ENCODE data around the gene MUC12.
"Not testable (repeated sequence)": the region's sequence is repeated elsewhere in the genome, so short reads cannot be mapped to it uniquely, and the experiment has no call there.

MUC12 gene, protein sequence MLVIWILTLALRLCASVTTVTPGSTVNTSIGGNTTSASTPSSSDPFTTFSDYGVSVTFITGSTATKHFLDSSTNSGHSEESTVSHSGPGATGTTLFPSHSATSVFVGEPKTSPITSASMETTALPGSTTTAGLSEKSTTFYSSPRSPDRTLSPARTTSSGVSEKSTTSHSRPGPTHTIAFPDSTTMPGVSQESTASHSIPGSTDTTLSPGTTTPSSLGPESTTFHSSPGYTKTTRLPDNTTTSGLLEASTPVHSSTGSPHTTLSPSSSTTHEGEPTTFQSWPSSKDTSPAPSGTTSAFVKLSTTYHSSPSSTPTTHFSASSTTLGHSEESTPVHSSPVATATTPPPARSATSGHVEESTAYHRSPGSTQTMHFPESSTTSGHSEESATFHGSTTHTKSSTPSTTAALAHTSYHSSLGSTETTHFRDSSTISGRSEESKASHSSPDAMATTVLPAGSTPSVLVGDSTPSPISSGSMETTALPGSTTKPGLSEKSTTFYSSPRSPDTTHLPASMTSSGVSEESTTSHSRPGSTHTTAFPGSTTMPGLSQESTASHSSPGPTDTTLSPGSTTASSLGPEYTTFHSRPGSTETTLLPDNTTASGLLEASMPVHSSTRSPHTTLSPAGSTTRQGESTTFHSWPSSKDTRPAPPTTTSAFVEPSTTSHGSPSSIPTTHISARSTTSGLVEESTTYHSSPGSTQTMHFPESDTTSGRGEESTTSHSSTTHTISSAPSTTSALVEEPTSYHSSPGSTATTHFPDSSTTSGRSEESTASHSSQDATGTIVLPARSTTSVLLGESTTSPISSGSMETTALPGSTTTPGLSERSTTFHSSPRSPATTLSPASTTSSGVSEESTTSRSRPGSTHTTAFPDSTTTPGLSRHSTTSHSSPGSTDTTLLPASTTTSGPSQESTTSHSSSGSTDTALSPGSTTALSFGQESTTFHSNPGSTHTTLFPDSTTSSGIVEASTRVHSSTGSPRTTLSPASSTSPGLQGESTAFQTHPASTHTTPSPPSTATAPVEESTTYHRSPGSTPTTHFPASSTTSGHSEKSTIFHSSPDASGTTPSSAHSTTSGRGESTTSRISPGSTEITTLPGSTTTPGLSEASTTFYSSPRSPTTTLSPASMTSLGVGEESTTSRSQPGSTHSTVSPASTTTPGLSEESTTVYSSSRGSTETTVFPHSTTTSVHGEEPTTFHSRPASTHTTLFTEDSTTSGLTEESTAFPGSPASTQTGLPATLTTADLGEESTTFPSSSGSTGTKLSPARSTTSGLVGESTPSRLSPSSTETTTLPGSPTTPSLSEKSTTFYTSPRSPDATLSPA (N-terminal part only)

GRCh38 chr7:100969066-100969615 lies at the start of gene MUC12:
Gene MUC12 (plus strand): TSS chr7:100969565. CDS start chr7:100969623, 58 bp downstream.
- no peak for DNase-seq

GRCh38 chr7:100919779-100920437 lies 49.5 kb upstream of the MUC12 start:
- DNase-seq: not testable (repeated sequence)

- DNase-seq: no peak
These were observed 48.3 kb upstream of the MUC12 start for GRCh38 chr7:100921039-100921438.

DNA sequence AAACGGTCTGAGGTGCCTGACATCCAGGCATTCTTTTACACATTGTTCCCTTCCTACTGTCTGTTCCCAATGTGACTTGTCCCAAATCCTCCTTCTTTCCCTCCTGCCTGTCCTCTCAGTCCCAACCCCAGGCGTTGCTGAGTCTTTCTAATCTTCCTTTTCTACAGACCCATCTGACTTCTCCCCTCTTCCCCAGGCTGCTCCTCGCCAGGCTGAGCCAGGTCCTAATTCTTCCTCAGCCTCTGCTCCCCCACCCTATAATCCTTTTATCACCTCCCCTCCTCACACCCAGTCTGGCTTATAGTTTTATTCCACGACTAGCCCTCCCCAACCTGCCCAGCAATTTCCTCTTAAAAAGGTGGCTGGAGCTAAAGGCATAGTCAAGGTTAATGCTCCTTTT lies 45.7 kb upstream of the MUC12 start:
- DNase-seq: not testable (repeated sequence)

- DNase-seq: no peak
These were observed 39.6 kb upstream of the MUC12 start for GRCh38 chr7:100929808-100930174.

DNA sequence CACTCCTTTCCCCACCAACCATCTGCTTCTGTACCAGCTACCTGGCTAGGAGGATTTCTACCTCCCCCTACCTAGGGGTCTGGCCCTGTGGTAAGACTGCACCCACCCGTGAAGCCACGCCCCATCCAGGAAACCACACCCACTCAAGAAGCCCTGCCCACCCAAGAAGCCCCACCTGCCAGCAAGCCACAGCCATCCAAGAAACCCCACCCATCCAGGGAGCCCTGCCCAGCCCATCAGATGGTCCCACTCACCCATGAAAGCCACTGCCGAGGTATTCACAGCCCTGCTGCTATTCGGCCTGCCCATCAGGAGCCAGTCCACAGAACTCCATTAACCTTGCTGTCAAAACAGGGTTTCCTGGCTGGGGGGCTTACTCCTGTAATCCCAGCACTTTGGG lies 35.6 kb upstream of the MUC12 start:
- DNase-seq: no peak

- DNase-seq: not testable (repeated sequence)
These were observed 34.0 kb upstream of the MUC12 start for GRCh38 chr7:100935381-100935780.

- not testable (repeated sequence) for DNase-seq
These were observed 33.2 kb upstream of the MUC12 start for GRCh38 chr7:100936167-100936566.

- no peak for DNase-seq
These were observed 27.2 kb upstream of the MUC12 start for GRCh38 chr7:100942045-100942774.

DNA sequence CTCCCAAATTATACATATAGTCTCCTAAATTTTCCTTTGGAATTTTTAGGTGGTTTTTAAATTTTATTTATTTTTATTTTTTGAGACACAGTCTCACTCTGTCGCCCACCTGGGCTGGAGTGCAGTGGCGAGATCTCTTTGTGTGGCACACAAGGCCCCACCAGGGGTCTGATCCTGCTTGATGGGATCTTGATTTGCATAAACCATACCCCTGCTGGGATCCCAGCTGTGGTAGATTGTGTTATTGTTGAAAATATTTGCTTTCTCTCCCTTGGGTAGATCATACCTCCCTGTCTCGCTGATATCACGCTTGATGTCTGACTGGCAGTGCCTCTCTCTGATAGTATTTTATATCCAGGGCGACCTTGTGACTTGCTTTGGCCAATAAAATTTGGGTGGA lies 25.7 kb upstream of the MUC12 start:
- peak in 1 of 2 experiments; percentile 23 for DNase-seq

GRCh38 chr7:100944138-100944537 lies 25.2 kb upstream of the MUC12 start:
- no peak for DNase-seq

- no peak for DNase-seq
These were observed 23.3 kb upstream of the MUC12 start for GRCh38 chr7:100946111-100946510.

DNA sequence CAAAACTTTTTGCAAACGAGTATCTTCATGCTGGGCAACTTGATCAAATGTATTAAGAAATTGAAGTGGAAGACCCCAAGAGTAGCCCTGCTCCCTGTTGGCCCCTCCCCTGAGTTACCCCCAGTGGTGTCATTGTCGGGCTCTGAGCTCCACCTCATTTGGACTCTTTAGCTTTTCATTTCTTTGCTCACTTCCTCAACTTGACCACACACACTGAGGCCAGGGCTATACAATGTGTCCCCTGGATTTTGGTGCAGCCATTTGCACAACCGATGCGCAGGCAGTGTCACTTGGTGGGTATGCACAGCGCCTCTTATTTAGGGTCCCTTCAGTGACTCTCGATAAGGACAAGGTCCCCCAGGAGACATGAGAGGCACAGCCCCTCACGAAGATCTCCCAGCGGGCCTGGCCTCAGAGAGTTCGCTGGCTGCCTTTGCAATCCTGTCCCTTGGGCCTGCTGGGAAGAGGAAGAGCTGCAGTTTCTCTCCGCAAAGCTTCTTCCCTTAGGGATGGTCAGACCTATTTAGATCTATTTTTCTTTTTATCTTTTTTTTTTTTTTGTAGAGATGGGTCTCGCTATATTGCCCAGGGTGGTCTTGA lies 22.5 kb upstream of the MUC12 start:
- DNase-seq: no peak

- no peak for DNase-seq
These were observed 21.6 kb upstream of the MUC12 start for GRCh38 chr7:100947792-100948191.

DNA sequence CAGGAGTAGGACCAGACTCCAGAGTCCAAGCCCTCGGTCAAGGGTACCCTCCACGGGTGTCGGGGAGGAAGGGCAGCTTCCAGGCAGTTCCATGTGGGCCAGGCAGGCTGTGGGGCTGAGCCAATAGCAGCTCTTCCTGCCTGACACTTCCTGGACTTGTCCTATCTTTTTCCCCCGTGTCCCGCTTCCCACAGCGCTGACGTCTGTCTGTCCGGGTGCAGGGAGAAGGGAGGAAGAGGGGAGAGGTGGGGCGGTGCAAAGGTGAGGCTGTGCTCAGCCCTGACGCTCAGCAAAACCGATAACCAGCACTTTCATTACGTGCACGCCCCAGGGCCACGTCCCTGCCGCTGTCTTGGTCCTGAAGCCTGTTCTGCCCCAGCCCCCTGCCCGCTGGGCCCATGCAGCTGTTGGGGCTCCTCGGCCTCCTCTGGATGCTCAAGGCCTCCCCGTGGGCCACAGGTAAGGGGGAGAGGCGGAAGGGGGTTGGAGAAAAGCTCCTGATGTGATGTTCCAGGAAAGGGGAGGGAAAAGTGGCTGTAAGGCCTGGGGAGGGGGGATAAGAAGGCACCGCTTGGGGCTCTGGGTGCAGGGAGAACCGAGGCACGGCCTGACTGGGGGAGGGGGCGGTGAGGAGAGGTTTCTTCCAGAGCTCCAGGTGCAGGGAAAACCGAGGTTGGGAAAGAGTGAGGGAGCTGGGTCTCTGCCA lies 20.0 kb upstream of the MUC12 start, which contains the start of gene MUC3A:
Gene MUC3A (plus strand): TSS at position 308 of the 706 bp plus-strand sequence. CDS start 91 bp downstream, at position 399.
- DNase-seq: no peak

- DNase-seq: no peak
These were observed 19.4 kb upstream of the MUC12 start for GRCh38 chr7:100949933-100950443.

DNA sequence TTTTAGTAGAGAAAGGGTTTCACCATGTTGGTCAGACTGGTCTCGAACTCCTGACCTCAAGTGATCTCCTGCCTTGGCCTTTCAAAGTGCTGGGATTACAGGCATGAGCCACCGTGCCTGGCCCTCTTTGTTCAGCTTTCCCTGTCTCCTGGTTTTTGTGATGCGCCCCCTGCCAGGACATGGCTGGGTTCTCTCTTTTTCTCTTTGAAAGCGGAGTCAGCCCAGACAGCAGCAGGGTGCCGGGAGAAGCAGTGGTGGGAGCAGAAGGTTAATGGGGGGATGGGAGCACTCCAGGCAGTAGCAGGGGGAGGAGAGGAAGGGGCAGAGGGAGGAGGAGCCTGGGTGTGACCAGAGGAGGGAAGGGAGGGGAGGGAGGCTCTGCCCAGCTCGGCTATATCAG lies 18.2 kb upstream of the MUC12 start:
- DNase-seq: no peak

- no peak for DNase-seq
These were observed 17.3 kb upstream of the MUC12 start for GRCh38 chr7:100951888-100952560.

- DNase-seq: no peak
These were observed 16.7 kb upstream of the MUC12 start for GRCh38 chr7:100952641-100953040.

Data from NCI-H2081 (cell line).